H1 (cell line): ENCODE data around the gene ASCC1. TPM values are rescaled to one million over a fixed set of nuclear protein-coding genes. Genes with fewer than 3 reads are reported as not detected.

ENCODE experiments used
- CREB1 ChIP-seq: IDR thresholded peaks from 2 replicates; pipeline ENCODE4 v1.6.1; 2012; ENCODE audit warnings: inconsistent platforms
- KDM5A ChIP-seq: fragments of 200-600 bp; IDR thresholded peaks from 2 replicates; pipeline ENCODE4 v1.7.1; 2012; ENCODE audit warnings: mild to moderate bottlenecking, low read length, inconsistent platforms, mixed read lengths
- RAD21 ChIP-seq, 2 experiments: IDR thresholded peaks in 1 of 2; conservative IDR thresholded peaks in 1 of 2; 2 replicates each; pipeline ENCODE4 v1.6.1; 2011; ENCODE audit warnings: low read depth in 2 of 2, low read length in 2 of 2, improper control_type of control experiment in 1 of 2, inconsistent platforms in 1 of 2, mild to moderate bottlenecking in 1 of 2, moderate library complexity in 1 of 2
- RXRA ChIP-seq: IDR thresholded peaks from 2 replicates; pipeline ENCODE4 v1.6.1; 2011; ENCODE audit warnings: low read depth, mild to moderate bottlenecking, low read length, moderate library complexity; ENCODE audit not compliant: insufficient read depth
- SAP30 ChIP-seq: fragments of 300-600 bp; sonication (generic); IDR thresholded peaks from 2 replicates; pipeline ENCODE4 v1.7.1; 2012; ENCODE audit warnings: low read length, moderate library complexity, mild to moderate bottlenecking, inconsistent platforms; ENCODE audit not compliant: insufficient read depth, insufficient replicate concordance
- SIN3A ChIP-seq, 2 experiments: IDR thresholded peaks in 1 of 2; conservative IDR thresholded peaks in 1 of 2; 2 replicates each; pipeline ENCODE4 v1.6.1; 2011 to 2012; ENCODE audit warnings: low read length in 2 of 2, improper control_type of control experiment in 1 of 2, low read depth in 1 of 2, mild to moderate bottlenecking in 1 of 2
- SIRT6 ChIP-seq: IDR thresholded peaks from one replicate; pipeline ENCODE4 v1.7.1; 2012; ENCODE audit warnings: low read length, inconsistent platforms
- SP1 ChIP-seq: IDR thresholded peaks from 2 replicates; pipeline ENCODE4 v1.6.1; 2011; ENCODE audit warnings: low read depth, low read length
- SP4 ChIP-seq: IDR thresholded peaks from 2 replicates; pipeline ENCODE4 v1.6.1; 2012; ENCODE audit warnings: low read length, inconsistent platforms
- ZNF274 ChIP-seq: IDR thresholded peaks from 2 replicates; pipeline ENCODE4 v1.7.0; 2012; ENCODE audit warnings: low read length, borderline replicate concordance; ENCODE audit errors: extremely low read depth
- polyA plus RNA-seq, 7 experiments: library from polyadenylated mRNA; depleted of rRNA in 3 of 7; stranded (reverse) in 5 of 7; unstranded in 2 of 7; fragments of >200 nt in 5 of 7; fragments of 200-250 nt in 2 of 7; gene quantifications; 1 replicate in 5 of 7; 2 replicates in 1 of 7; 4 replicates in 1 of 7; pipeline versions ENCODE4 v1.2.1 to v1.2.3, GENCODE V29; 2011 to 2013; ENCODE audit warnings: missing spikeins in 2 of 7, mixed read lengths in 2 of 7
- total RNA-seq: library from RNA; stranded (reverse); fragmentation: NEBNext Ultra II Directional; extraction: Animal tissue kit (Norgen Biotek cat#: 25700); gene quantifications from 2 replicates; pipeline ENCODE4 v1.2.1, GENCODE V29; 2021
- TF ChIP-seq, protein P1 (sequence below): fragments of 300-600 bp; sonication (generic); IDR thresholded peaks from 2 replicates; pipeline ENCODE4 v1.7.1; 2012; ENCODE audit warnings: low read length, moderate library complexity, mild to moderate bottlenecking, inconsistent platforms; ENCODE audit not compliant: insufficient replicate concordance
- TF ChIP-seq, protein P2 (sequence below): IDR thresholded peaks from 2 replicates; pipeline ENCODE4 v1.6.1; 2012; ENCODE audit warnings: inconsistent platforms

The ASCC1 gene
- total and polyA plus RNA-seq, 2 of the 8 experiments (the other 6 are each of a cell fraction or from before 2014, with no cell fraction given) = 25.6 to 35.8 TPM

DNA sequence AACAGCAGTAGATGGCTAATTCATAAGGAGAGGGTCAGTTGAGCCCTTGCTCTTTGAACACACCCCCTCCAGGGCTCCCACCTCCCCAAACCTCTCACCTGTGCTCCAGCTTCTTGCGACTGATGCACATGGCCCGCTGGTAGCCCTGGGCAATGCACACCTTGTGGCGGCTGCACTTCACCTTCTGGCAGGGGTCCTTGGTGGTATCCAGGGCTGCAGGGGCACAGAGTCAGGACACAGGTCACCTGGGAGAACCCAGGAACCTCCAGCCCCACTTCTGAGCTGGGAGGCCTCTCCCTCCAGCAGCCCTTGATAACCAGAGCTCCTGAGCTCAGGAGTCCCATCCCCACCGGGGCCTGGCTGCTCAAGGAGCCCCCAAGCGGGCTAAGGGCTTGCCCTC lies 144.0 kb downstream of the ASCC1 start (continued):
- TF ChIP-seq, protein P1, sequence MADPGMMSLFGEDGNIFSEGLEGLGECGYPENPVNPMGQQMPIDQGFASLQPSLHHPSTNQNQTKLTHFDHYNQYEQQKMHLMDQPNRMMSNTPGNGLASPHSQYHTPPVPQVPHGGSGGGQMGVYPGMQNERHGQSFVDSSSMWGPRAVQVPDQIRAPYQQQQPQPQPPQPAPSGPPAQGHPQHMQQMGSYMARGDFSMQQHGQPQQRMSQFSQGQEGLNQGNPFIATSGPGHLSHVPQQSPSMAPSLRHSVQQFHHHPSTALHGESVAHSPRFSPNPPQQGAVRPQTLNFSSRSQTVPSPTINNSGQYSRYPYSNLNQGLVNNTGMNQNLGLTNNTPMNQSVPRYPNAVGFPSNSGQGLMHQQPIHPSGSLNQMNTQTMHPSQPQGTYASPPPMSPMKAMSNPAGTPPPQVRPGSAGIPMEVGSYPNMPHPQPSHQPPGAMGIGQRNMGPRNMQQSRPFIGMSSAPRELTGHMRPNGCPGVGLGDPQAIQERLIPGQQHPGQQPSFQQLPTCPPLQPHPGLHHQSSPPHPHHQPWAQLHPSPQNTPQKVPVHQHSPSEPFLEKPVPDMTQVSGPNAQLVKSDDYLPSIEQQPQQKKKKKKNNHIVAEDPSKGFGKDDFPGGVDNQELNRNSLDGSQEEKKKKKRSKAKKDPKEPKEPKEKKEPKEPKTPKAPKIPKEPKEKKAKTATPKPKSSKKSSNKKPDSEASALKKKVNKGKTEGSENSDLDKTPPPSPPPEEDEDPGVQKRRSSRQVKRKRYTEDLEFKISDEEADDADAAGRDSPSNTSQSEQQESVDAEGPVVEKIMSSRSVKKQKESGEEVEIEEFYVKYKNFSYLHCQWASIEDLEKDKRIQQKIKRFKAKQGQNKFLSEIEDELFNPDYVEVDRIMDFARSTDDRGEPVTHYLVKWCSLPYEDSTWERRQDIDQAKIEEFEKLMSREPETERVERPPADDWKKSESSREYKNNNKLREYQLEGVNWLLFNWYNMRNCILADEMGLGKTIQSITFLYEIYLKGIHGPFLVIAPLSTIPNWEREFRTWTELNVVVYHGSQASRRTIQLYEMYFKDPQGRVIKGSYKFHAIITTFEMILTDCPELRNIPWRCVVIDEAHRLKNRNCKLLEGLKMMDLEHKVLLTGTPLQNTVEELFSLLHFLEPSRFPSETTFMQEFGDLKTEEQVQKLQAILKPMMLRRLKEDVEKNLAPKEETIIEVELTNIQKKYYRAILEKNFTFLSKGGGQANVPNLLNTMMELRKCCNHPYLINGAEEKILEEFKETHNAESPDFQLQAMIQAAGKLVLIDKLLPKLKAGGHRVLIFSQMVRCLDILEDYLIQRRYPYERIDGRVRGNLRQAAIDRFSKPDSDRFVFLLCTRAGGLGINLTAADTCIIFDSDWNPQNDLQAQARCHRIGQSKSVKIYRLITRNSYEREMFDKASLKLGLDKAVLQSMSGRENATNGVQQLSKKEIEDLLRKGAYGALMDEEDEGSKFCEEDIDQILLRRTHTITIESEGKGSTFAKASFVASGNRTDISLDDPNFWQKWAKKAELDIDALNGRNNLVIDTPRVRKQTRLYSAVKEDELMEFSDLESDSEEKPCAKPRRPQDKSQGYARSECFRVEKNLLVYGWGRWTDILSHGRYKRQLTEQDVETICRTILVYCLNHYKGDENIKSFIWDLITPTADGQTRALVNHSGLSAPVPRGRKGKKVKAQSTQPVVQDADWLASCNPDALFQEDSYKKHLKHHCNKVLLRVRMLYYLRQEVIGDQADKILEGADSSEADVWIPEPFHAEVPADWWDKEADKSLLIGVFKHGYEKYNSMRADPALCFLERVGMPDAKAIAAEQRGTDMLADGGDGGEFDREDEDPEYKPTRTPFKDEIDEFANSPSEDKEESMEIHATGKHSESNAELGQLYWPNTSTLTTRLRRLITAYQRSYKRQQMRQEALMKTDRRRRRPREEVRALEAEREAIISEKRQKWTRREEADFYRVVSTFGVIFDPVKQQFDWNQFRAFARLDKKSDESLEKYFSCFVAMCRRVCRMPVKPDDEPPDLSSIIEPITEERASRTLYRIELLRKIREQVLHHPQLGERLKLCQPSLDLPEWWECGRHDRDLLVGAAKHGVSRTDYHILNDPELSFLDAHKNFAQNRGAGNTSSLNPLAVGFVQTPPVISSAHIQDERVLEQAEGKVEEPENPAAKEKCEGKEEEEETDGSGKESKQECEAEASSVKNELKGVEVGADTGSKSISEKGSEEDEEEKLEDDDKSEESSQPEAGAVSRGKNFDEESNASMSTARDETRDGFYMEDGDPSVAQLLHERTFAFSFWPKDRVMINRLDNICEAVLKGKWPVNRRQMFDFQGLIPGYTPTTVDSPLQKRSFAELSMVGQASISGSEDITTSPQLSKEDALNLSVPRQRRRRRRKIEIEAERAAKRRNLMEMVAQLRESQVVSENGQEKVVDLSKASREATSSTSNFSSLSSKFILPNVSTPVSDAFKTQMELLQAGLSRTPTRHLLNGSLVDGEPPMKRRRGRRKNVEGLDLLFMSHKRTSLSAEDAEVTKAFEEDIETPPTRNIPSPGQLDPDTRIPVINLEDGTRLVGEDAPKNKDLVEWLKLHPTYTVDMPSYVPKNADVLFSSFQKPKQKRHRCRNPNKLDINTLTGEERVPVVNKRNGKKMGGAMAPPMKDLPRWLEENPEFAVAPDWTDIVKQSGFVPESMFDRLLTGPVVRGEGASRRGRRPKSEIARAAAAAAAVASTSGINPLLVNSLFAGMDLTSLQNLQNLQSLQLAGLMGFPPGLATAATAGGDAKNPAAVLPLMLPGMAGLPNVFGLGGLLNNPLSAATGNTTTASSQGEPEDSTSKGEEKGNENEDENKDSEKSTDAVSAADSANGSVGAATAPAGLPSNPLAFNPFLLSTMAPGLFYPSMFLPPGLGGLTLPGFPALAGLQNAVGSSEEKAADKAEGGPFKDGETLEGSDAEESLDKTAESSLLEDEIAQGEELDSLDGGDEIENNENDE = no peak
- TF ChIP-seq CREB1 (no peak), RAD21 (IDR thresholded peaks at IDR 0.05 in 1 of 2, conservative IDR thresholded peaks at IDR 0.05 in 1 of 2; ENCODE audit: low read depth in 2 of 2, low read length in 2 of 2) (no peak), RXRA (no peak), SIN3A (conservative IDR thresholded peaks at IDR 0.05 in 1 of 2, IDR thresholded peaks at IDR 0.05 in 1 of 2; ENCODE audit: low read depth in 1 of 2, low read length in 2 of 2) (no peak), SIRT6 (no peak), KDM5A (no peak), SP4 (no peak), SP1 (no peak), SAP30 (no peak), ZNF274 (no peak)
- TF ChIP-seq, protein P2, sequence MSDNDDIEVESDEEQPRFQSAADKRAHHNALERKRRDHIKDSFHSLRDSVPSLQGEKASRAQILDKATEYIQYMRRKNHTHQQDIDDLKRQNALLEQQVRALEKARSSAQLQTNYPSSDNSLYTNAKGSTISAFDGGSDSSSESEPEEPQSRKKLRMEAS = no peak
